ENCODE data around the gene FAP. TPM values are rescaled to one million over a fixed set of nuclear protein-coding genes. Genes with fewer than 3 reads are reported as not detected.

Gene FAP
- total RNA-seq, 1 experiment from 2014 or later: not detected

GRCh38 chr2:162267996-162268395 is 24.8 kb upstream of the FAP start:
- TF ChIP-seq EZH2phosphoT487 (IDR thresholded peaks at IDR 0.05; ENCODE audit: borderline replicate concordance, low read length): no peak
- TF ChIP-seq CTCF (conservative IDR thresholded peaks at IDR 0.05; ENCODE audit: low read depth, low read length): no peak
- no peak for TF ChIP-seq EZH2 (IDR thresholded peaks at IDR 0.05; ENCODE audit: low read length, unreplicated experiment)
- intact Hi-C loops (cut with micrococcal nuclease): no loop called here
- Histone ChIP-seq H3K79me2 (ENCODE audit: low read length) (no peaks in the 10 kb centered on the region), H3K4me1 (ENCODE audit: insufficient read depth, low read length) (no peaks in the 10 kb centered on the region), H3K9me3 (ENCODE audit: low read length) (no peaks in the 10 kb centered on the region), H3F3A (ENCODE audit: low read length, unreplicated experiment) (no peaks in the 10 kb centered on the region), H2AFZ (ENCODE audit: low read length) (no peak overlapping the region), H3K4me3 (ENCODE audit: low read length) (no peak overlapping the region), H3K36me3 (ENCODE audit: low read depth, low read length) (no peaks in the 10 kb centered on the region), H3K9me2 (replicated peaks; ENCODE audit: low read length) (no peaks in the 10 kb centered on the region), H4K20me1 (ENCODE audit: low read length) (no peaks in the 10 kb centered on the region), H3K4me2 (ENCODE audit: low read length) (no peak overlapping the region), H3K9ac (ENCODE audit: low read length) (no peak overlapping the region), H3K27ac (ENCODE audit: low read length) (no peak overlapping the region), H3K27me3 (ENCODE audit: low read length) (no peaks in the 10 kb centered on the region)
- no TSS peak for BruUV-seq (replicated peaks)
- DNase-seq: no peak
- CTCF ChIA-PET: no interaction called here
- ATAC-seq: no peak
- POLR2A ChIA-PET (ENCODE audit: unreplicated experiment): no interaction called here

- DNase-seq: no peak
These were observed 24.3 kb upstream of the FAP start for GRCh38 chr2:162267496-162267895.

GRCh38 chr2:162266460-162266760 is 23.2 kb upstream of the FAP start:
- CTCF ChIA-PET: no interaction called here
- peaks cover 7% of the 10 kb centered on the region for H3K4me1 ChIP-seq (ENCODE audit: insufficient read depth, low read length)

More at GRCh38 chr2:162267496-162267895, 24.3 kb upstream of the FAP start:
- Histone ChIP-seq H3K9me3 (ENCODE audit: low read length) (no peaks in the 10 kb centered on the region), H3K9me2 (replicated peaks; ENCODE audit: low read length) (no peaks in the 10 kb centered on the region), H3K27me3 (ENCODE audit: low read length) (no peaks in the 10 kb centered on the region), H3K4me3 (ENCODE audit: low read length) (no peak overlapping the region), H3K9ac (ENCODE audit: low read length) (no peak overlapping the region), H3K4me1 (ENCODE audit: insufficient read depth, low read length) (no peaks in the 10 kb centered on the region), H2AFZ (ENCODE audit: low read length) (no peak overlapping the region), H3K79me2 (ENCODE audit: low read length) (no peaks in the 10 kb centered on the region), H3K27ac (ENCODE audit: low read length) (no peak overlapping the region), H3K36me3 (ENCODE audit: low read depth, low read length) (no peaks in the 10 kb centered on the region), H3K4me2 (ENCODE audit: low read length) (no peak overlapping the region), H3F3A (ENCODE audit: low read length, unreplicated experiment) (no peaks in the 10 kb centered on the region), H4K20me1 (ENCODE audit: low read length) (no peaks in the 10 kb centered on the region)
- intact Hi-C loops (cut with micrococcal nuclease): no loop called here
- ChIA-PET CTCF (no interaction called here), POLR2A (ENCODE audit: unreplicated experiment) (no interaction called here)
- TF ChIP-seq EZH2phosphoT487 (IDR thresholded peaks at IDR 0.05; ENCODE audit: borderline replicate concordance, low read length): no peak
- no peak for TF ChIP-seq CTCF (conservative IDR thresholded peaks at IDR 0.05; ENCODE audit: low read depth, low read length)
- no peak for TF ChIP-seq EZH2 (IDR thresholded peaks at IDR 0.05; ENCODE audit: low read length, unreplicated experiment)
- ATAC-seq: no peak
- BruUV-seq (replicated peaks): no TSS peak

More at GRCh38 chr2:162266460-162266760, 23.2 kb upstream of the FAP start:
- Histone ChIP-seq H3K79me2 (ENCODE audit: low read length) (no peaks in the 10 kb centered on the region), H3K4me2 (ENCODE audit: low read length) (no peak overlapping the region), H3K36me3 (ENCODE audit: low read depth, low read length) (no peaks in the 10 kb centered on the region), H2AFZ (ENCODE audit: low read length) (no peak overlapping the region), H3K27me3 (ENCODE audit: low read length) (no peaks in the 10 kb centered on the region), H3K27ac (ENCODE audit: low read length) (no peak overlapping the region), H3K9me3 (ENCODE audit: low read length) (no peaks in the 10 kb centered on the region), H3K9me2 (replicated peaks; ENCODE audit: low read length) (no peaks in the 10 kb centered on the region), H4K20me1 (ENCODE audit: low read length) (no peaks in the 10 kb centered on the region), H3K9ac (ENCODE audit: low read length) (no peak overlapping the region), H3K4me3 (ENCODE audit: low read length) (no peak overlapping the region), H3F3A (ENCODE audit: low read length, unreplicated experiment) (peaks cover 3% of the 10 kb centered on the region)
- POLR2A ChIA-PET (ENCODE audit: unreplicated experiment): no interaction called here
- no peak for TF ChIP-seq EZH2 (IDR thresholded peaks at IDR 0.05; ENCODE audit: low read length, unreplicated experiment)
- no peak for TF ChIP-seq EZH2phosphoT487 (IDR thresholded peaks at IDR 0.05; ENCODE audit: borderline replicate concordance, low read length)
- no peak for TF ChIP-seq CTCF (conservative IDR thresholded peaks at IDR 0.05; ENCODE audit: low read depth, low read length)
- no TSS peak for BruUV-seq (replicated peaks)
- ATAC-seq: no peak
- intact Hi-C loops (cut with micrococcal nuclease): no loop called here
- DNase-seq: no peak
